Stimulated activated CD4-positive, alpha-beta T cell treated with anti-CD3 and anti-CD28 coated beads, Interleukin-4, amount 100 ng/mL, for 1 hour (primary cell): ENCODE data around the gene CNTNAP2.
"Not testable (repeated sequence)": the region's sequence is repeated elsewhere in the genome, so short reads cannot be mapped to it uniquely, and the experiment has no call there.

Source experiments
- DNase-seq: peaks from one replicate; pipeline ENCODE4 v3.0.0-alpha.2; 2020

Gene CNTNAP2

GRCh38 chr7:148397551-148397950 is 2280.9 kb downstream of the CNTNAP2 start:
- no peak for DNase-seq

GRCh38 chr7:148397985-148398384 is 2281.4 kb downstream of the CNTNAP2 start:
- DNase-seq, result no peak

- DNase-seq, result no peak
These were observed 2282.3 kb downstream of the CNTNAP2 start for GRCh38 chr7:148398844-148399365.

GRCh38 chr7:148400101-148400500 is 2283.5 kb downstream of the CNTNAP2 start:
- no peak for DNase-seq

GRCh38 chr7:148402159-148402558 is 2285.6 kb downstream of the CNTNAP2 start:
- DNase-seq, result no peak

- DNase-seq, result no peak
These were observed 2286.9 kb downstream of the CNTNAP2 start for GRCh38 chr7:148403466-148403993.

- DNase-seq, result no peak
These were observed 2291.7 kb downstream of the CNTNAP2 start for GRCh38 chr7:148408307-148408706.

- DNase-seq, result no peak
These were observed 2294.3 kb downstream of the CNTNAP2 start for GRCh38 chr7:148410905-148411304.

- DNase-seq, result no peak
These were observed 2296.1 kb downstream of the CNTNAP2 start for GRCh38 chr7:148412691-148413090.

- no peak for DNase-seq
These were observed 2303.5 kb downstream of the CNTNAP2 start for GRCh38 chr7:148419856-148420832.

GRCh38 chr7:148422030-148422429 is 2305.4 kb downstream of the CNTNAP2 start:
- DNase-seq, result no peak

- DNase-seq, result not testable (repeated sequence)
These were observed 2309.8 kb downstream of the CNTNAP2 start for GRCh38 chr7:148426393-148426792.

GRCh38 chr7:148430690-148431089 is 2314.1 kb downstream of the CNTNAP2 start:
- DNase-seq, result not testable (repeated sequence)

- DNase-seq, result no peak
These were observed 2317.1 kb downstream of the CNTNAP2 start for GRCh38 chr7:148433521-148434180.

- no peak for DNase-seq
These were observed 2317.7 kb downstream of the CNTNAP2 start for GRCh38 chr7:148434181-148434757.

GRCh38 chr7:148434887-148435286 is 2318.3 kb downstream of the CNTNAP2 start:
- DNase-seq, result no peak

GRCh38 chr7:148435715-148436114 is 2319.1 kb downstream of the CNTNAP2 start:
- DNase-seq, result no peak

- DNase-seq, result no peak
These were observed 2319.5 kb downstream of the CNTNAP2 start for GRCh38 chr7:148436135-148436534.

- DNase-seq, result no peak
These were observed 2320.0 kb downstream of the CNTNAP2 start for GRCh38 chr7:148436571-148436970.

- DNase-seq, result no peak
These were observed 2320.4 kb downstream of the CNTNAP2 start for GRCh38 chr7:148437043-148437442.

GRCh38 chr7:148442141-148442655 is 2325.6 kb downstream of the CNTNAP2 start:
- DNase-seq, result no peak

- DNase-seq, result no peak
These were observed 2326.3 kb downstream of the CNTNAP2 start for GRCh38 chr7:148442933-148443332.
